Ovary (tissue), 3 donors: Measurements from ENCODE around the gene DAAM2.

ENCODE experiments used
- CTCF ChIP-seq, 3 donors: fragments of 450-650 bp in 2 of 3; fragments of 200-600 bp in 1 of 3; IDR thresholded peaks; one replicate each; pipeline versions ENCODE4 v1.5.1 to v1.8.0; 2016 to 2022; ENCODE audit warnings: antibody characterized with exemption in 3 of 3, mild to moderate bottlenecking in 1 of 3
- EP300 ChIP-seq: sonication (generic); formaldehyde crosslinking; IDR thresholded peaks from one replicate; pipeline ENCODE4 v1.6.1; 2017; ENCODE audit warnings: antibody characterized with exemption
- POLR2A ChIP-seq: fragments of 450-650 bp; IDR thresholded peaks from one replicate; pipeline ENCODE4 v1.6.1; 2017; ENCODE audit warnings: antibody characterized with exemption, mild to moderate bottlenecking, moderate library complexity
- donor health status: DM: no; HTN: no; CAD: no.

GRCh38 chr6:39914239-39914638, 122.1 kb downstream of the DAAM2 start:
- TF ChIP-seq CTCF (IDR thresholded peaks at IDR 0.05) (no peak), POLR2A (no peak), EP300 (no peak)
